Measurements from ENCODE around the gene ARID1B. TPM values are rescaled to one million over a fixed set of nuclear protein-coding genes. Genes with fewer than 3 reads are reported as not detected.

ARID1B gene
- total and polyA plus RNA-seq, 9 of the 15 experiments (the other 6 are each of a cell fraction or from before 2014, with no cell fraction given), result 12.5 to 50.5 (median 25.8) TPM

DNA sequence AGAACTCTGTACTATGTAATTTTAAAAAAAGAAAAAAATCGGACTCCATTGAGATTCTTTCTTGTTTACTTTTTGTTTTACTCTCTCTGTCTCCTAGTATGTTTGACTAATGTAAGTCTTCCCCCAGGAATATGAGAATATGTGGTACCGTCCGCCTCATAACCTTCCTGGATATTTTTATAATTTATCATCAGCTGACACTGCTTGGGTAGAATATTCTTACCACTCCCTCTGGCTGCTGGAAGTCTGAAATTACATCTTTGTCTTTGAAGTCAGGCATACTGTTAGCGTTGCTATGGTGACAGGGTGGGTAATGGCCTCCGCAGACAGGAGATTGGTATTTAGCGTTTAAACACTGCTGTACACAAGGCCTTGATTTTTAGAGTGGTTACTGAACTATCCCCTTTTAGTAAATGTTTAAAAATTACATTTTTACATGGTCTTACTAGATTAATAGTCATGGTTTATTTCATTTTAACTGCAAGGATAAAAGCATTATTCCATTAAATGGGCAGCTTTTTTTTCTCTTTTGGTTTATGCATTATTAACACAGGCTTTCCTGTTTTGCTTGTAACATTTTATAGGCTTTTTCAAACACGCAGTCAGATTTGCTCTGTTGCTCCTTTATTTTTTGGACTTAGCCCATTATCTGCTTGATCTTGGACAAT is 176.4 kb downstream of the ARID1B start:
- Histone ChIP-seq H3K9me3 (replicated peaks; ENCODE audit: control insufficient read depth, insufficient read depth, low read depth, low read length) (no peaks in the 10 kb centered on the region), H3K9ac (ENCODE audit: insufficient read depth in 1 of 2, low read depth in 2 of 2, low read length in 2 of 2) (no peak overlapping the region), H3K4me2 (ENCODE audit: insufficient read depth, low read length) (no peak overlapping the region), H3K36me3 (ENCODE audit: control insufficient read depth, insufficient read depth, low read length) (no peaks in the 10 kb centered on the region), H3K9me1 (ENCODE audit: control insufficient read depth, insufficient read depth, low read length) (no peaks in the 10 kb centered on the region), H3K4me1 (replicated peaks in 1 of 2; ENCODE audit: control insufficient read depth in 2 of 2, insufficient read depth in 2 of 2, low read length in 2 of 2) (peaks cover 7 to 11% of the 10 kb centered on the region in 2 experiments; a peak in 3 of 5 replicates), H3K79me2 (ENCODE audit: control insufficient read depth, insufficient read depth, low read length) (peaks cover 49% of the 10 kb centered on the region), H3K27me3 (ENCODE audit: control insufficient read depth in 2 of 2, insufficient read depth in 2 of 2, low read length in 2 of 2) (no peaks in the 10 kb centered on the region; a peak in 1 of 5 replicates), H4K20me1 (replicated peaks; ENCODE audit: control insufficient read depth, insufficient read depth, low read length) (no peaks in the 10 kb centered on the region), H2AFZ (ENCODE audit: low read depth, low read length) (no peak overlapping the region), H3K4me3 (no peak overlapping the region), H3K27ac (ENCODE audit: extremely low read depth, low read depth, low read length) (no peak overlapping the region)
- BruUV-seq (replicated peaks), result no TSS peak
- ChIA-PET POLR2A (interaction anchor here (0.6 to 2.1 kb wide), 5 partner anchors 9 to 83 kb away, joined by 3 to 12 read pairs (median 4); no protein-coding TSS in a partner anchor), CTCF (ENCODE audit: low intra/inter-chr PET ratio) (no interaction called here)
- WGBS (ENCODE audit: insufficient coverage, low coverage, missing lambda C conversion rate), result 34% methylated on average over 7 of the region's 7 CpGs
- FAIRE-seq, result peak; percentile 75
- in situ Hi-C loops (cut with MboI) (no loop called here), intact Hi-C loops (cut with micrococcal nuclease) (no loop called here)
- ATAC-seq, result peak; percentile 83
- DNase-seq (ENCODE audit: extremely low read depth in 1 of 4, low spot score in 3 of 4), result peak; percentile 43 to 75 (median 62)
- TF ChIP-seq MTA1 (IDR thresholded peaks at IDR 0.05; ENCODE audit: borderline replicate concordance), result no peak
- TF ChIP-seq, protein P1, sequence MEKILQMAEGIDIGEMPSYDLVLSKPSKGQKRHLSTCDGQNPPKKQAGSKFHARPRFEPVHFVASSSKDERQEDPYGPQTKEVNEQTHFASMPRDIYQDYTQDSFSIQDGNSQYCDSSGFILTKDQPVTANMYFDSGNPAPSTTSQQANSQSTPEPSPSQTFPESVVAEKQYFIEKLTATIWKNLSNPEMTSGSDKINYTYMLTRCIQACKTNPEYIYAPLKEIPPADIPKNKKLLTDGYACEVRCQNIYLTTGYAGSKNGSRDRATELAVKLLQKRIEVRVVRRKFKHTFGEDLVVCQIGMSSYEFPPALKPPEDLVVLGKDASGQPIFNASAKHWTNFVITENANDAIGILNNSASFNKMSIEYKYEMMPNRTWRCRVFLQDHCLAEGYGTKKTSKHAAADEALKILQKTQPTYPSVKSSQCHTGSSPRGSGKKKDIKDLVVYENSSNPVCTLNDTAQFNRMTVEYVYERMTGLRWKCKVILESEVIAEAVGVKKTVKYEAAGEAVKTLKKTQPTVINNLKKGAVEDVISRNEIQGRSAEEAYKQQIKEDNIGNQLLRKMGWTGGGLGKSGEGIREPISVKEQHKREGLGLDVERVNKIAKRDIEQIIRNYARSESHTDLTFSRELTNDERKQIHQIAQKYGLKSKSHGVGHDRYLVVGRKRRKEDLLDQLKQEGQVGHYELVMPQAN (IDR thresholded peaks at IDR 0.05; ENCODE audit: borderline replicate concordance), result no peak
- TF ChIP-seq STAG1 (CRISPR knock-in tag; IDR thresholded peaks at IDR 0.05; ENCODE audit: borderline replicate concordance), result no peak
- TF ChIP-seq MTA2 (IDR thresholded peaks at IDR 0.05; ENCODE audit: low read depth), result no peak
- TF ChIP-seq, protein P2, sequence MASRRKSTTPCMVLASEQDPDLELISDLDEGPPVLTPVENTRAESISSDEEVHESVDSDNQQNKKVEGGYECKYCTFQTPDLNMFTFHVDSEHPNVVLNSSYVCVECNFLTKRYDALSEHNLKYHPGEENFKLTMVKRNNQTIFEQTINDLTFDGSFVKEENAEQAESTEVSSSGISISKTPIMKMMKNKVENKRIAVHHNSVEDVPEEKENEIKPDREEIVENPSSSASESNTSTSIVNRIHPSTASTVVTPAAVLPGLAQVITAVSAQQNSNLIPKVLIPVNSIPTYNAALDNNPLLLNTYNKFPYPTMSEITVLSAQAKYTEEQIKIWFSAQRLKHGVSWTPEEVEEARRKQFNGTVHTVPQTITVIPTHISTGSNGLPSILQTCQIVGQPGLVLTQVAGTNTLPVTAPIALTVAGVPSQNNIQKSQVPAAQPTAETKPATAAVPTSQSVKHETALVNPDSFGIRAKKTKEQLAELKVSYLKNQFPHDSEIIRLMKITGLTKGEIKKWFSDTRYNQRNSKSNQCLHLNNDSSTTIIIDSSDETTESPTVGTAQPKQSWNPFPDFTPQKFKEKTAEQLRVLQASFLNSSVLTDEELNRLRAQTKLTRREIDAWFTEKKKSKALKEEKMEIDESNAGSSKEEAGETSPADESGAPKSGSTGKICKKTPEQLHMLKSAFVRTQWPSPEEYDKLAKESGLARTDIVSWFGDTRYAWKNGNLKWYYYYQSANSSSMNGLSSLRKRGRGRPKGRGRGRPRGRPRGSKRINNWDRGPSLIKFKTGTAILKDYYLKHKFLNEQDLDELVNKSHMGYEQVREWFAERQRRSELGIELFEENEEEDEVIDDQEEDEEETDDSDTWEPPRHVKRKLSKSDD (conservative IDR thresholded peaks at IDR 0.05; ENCODE audit: low read length), result peak; percentile 89; the same call in 1 of the 2 replicates
- TF ChIP-seq NCOA6 (IDR thresholded peaks at IDR 0.05), result no peak
- TF ChIP-seq, protein P3, sequence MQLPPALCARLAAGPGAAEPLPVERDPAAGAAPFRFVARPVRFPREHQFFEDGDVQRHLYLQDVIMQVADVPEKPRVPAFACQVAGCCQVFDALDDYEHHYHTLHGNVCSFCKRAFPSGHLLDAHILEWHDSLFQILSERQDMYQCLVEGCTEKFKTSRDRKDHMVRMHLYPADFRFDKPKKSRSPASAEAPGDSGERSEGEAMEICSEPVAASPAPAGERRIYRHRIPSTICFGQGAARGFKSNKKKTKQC (CRISPR knock-in tag; IDR thresholded peaks at IDR 0.05), result no peak
- TF ChIP-seq, protein P4, sequence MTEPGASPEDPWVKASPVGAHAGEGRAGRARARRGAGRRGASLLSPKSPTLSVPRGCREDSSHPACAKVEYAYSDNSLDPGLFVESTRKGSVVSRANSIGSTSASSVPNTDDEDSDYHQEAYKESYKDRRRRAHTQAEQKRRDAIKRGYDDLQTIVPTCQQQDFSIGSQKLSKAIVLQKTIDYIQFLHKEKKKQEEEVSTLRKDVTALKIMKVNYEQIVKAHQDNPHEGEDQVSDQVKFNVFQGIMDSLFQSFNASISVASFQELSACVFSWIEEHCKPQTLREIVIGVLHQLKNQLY (CRISPR knock-in tag; conservative IDR thresholded peaks at IDR 0.05), result no peak
- TF ChIP-seq PHTF2 (CRISPR knock-in tag; IDR thresholded peaks at IDR 0.05), result no peak
- TF ChIP-seq, protein P5, sequence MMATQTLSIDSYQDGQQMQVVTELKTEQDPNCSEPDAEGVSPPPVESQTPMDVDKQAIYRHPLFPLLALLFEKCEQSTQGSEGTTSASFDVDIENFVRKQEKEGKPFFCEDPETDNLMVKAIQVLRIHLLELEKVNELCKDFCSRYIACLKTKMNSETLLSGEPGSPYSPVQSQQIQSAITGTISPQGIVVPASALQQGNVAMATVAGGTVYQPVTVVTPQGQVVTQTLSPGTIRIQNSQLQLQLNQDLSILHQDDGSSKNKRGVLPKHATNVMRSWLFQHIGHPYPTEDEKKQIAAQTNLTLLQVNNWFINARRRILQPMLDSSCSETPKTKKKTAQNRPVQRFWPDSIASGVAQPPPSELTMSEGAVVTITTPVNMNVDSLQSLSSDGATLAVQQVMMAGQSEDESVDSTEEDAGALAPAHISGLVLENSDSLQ (IDR thresholded peaks at IDR 0.05), result peak; percentile 81
- TF ChIP-seq ATF7 (IDR thresholded peaks at IDR 0.05), result peak; percentile 49; the same call in 1 of the 2 replicates
- TF ChIP-seq FOXK2 (conservative IDR thresholded peaks at IDR 0.05 in 1 of 2, IDR thresholded peaks at IDR 0.05 in 1 of 2; ENCODE audit: low read depth in 2 of 2), result 0 out of 4 replicates have a peak, but pooled peaks of 1 of the 2 experiments have one; percentile 50
- TF ChIP-seq RBM17 (IDR thresholded peaks at IDR 0.05; ENCODE audit: borderline replicate concordance, low read depth, low read length), result no peak
- no peak for TF ChIP-seq BCL6 (CRISPR knock-in tag; IDR thresholded peaks at IDR 0.05)
- TF ChIP-seq RAD21 (CRISPR knock-in tag; conservative IDR thresholded peaks at IDR 0.05 in 1 of 2, IDR thresholded peaks at IDR 0.05 in 1 of 2), result peak; percentile 17 to 55; a peak in 3 of 4 replicates
